GM23248 (cell line): ENCODE measurements around the gene MATN3. TPM values are rescaled to one million over a fixed set of nuclear protein-coding genes. Genes with fewer than 3 reads are reported as not detected.

Source experiments
- DNase-seq: peaks from one replicate; pipeline ENCODE4 v3.0.0-alpha.2; 2015
- H2AFZ ChIP-seq: fragments of 200-600 bp; sonication (generic); 2 replicates; pipeline ENCODE4 v1.6.1; 2016; ENCODE audit warnings: antibody characterized with exemption
- H3F3A ChIP-seq: fragments of 200-600 bp; sonication (generic); 2 replicates; pipeline ENCODE4 v1.6.1; 2016; ENCODE audit warnings: mild to moderate bottlenecking, antibody characterized with exemption, mixed run types; ENCODE audit not compliant: insufficient read depth
- H3K27ac ChIP-seq: fragments of 200-600 bp; sonication (generic); 2 replicates; pipeline ENCODE4 v1.5.1; 2016; ENCODE audit warnings: mild to moderate bottlenecking
- H3K27me3 ChIP-seq: fragments of 200-600 bp; sonication (generic); replicated peaks from 2 replicates; pipeline ENCODE4 v1.6.1; 2016; ENCODE audit warnings: mild to moderate bottlenecking; ENCODE audit not compliant: insufficient read depth
- H3K36me3 ChIP-seq: fragments of 200-600 bp; sonication (generic); 2 replicates; pipeline ENCODE4 v1.6.1; 2016; ENCODE audit warnings: low read depth, mild to moderate bottlenecking
- H3K4me1 ChIP-seq: fragments of 200-600 bp; sonication (generic); 2 replicates; pipeline ENCODE4 v1.6.1; 2016; ENCODE audit warnings: mild to moderate bottlenecking; ENCODE audit not compliant: insufficient read depth
- H3K4me2 ChIP-seq: fragments of 200-600 bp; sonication (generic); one replicate; pipeline ENCODE4 v1.6.1; 2016; ENCODE audit warnings: mild to moderate bottlenecking; ENCODE audit not compliant: unreplicated experiment
- H3K4me3 ChIP-seq: fragments of 200-600 bp; sonication (generic); 2 replicates; pipeline ENCODE4 v1.5.1; 2016; ENCODE audit warnings: mild to moderate bottlenecking
- H3K79me2 ChIP-seq: fragments of 200-600 bp; sonication (generic); 2 replicates; pipeline ENCODE4 v1.6.1; 2016; ENCODE audit warnings: mild to moderate bottlenecking; ENCODE audit not compliant: insufficient read depth
- H3K9ac ChIP-seq: fragments of 200-600 bp; sonication (generic); 2 replicates; pipeline ENCODE4 v1.6.1; 2016; ENCODE audit warnings: mild to moderate bottlenecking
- H3K9me2 ChIP-seq: fragments of 200-600 bp; sonication (generic); 2 replicates; pipeline ENCODE4 v1.6.1; 2016; ENCODE audit warnings: mixed run types, mild to moderate bottlenecking, moderate library complexity; ENCODE audit not compliant: insufficient read depth
- H3K9me3 ChIP-seq: fragments of 200-600 bp; sonication (generic); one replicate; pipeline ENCODE4 v1.6.1; 2017; ENCODE audit warnings: low read depth
- H4K20me1 ChIP-seq: fragments of 200-600 bp; sonication (generic); 2 replicates; pipeline ENCODE4 v1.6.0; 2016; ENCODE audit not compliant: insufficient read depth
- EZH2 ChIP-seq: fragments of 200-600 bp; sonication (generic); IDR thresholded peaks from 2 replicates; pipeline ENCODE4 v1.6.1; 2018; ENCODE audit warnings: antibody characterized with exemption, mild to moderate bottlenecking; ENCODE audit not compliant: insufficient read depth, poor library complexity, severe bottlenecking
- EZH2phosphoT487 ChIP-seq: fragments of 200-600 bp; sonication (generic); IDR thresholded peaks from 2 replicates; pipeline ENCODE4 v1.6.1; 2018; ENCODE audit warnings: antibody characterized with exemption, moderate library complexity, mild to moderate bottlenecking, low read depth; ENCODE audit not compliant: insufficient read depth
- WGBS, 2 experiments: methylation state at CpG; one replicate each; pipeline ENCODE4 v1.1.6; 2015 to 2017; ENCODE audit warnings: low lambda C conversion rate in 2 of 2, low coverage in 1 of 2; ENCODE audit errors: missing lambda C conversion rate in 2 of 2; 5-methylcytosine and 5-hydroxymethylcytosine counted together
- in situ Hi-C: fragments of 300-500 bp; cut with MboI; formaldehyde crosslinking; loops from 2 replicates; pipeline ENCODE4 v1.15.0; 2020
- polyA plus RNA-seq: library from polyadenylated mRNA; unstranded; fragments of >200 nt; fragmentation: Nextera tagmentation; extraction: Ambion mirVana; gene quantifications from 2 replicates; pipeline ENCODE4 v1.2.1, GENCODE V29; 2016
- total RNA-seq: library from RNA; depleted of rRNA; stranded (reverse); fragments of >200 nt; shearing (Covaris generic); gene quantifications from 2 replicates; pipeline ENCODE4 v1.2.3, GENCODE V29; 2014

Gene MATN3
- total and polyA plus RNA-seq, 2 experiments from 2014 or later, result 0.54 to 2.0 TPM

GRCh38 chr2:19991895-19992294 lies 20.6 kb downstream of the MATN3 start:
- peaks cover 14% of the 10 kb centered on the region for H3F3A ChIP-seq
- H3K9ac ChIP-seq, result no peak overlapping the region
- H3K4me3 ChIP-seq, result no peak overlapping the region
- H3K27me3 ChIP-seq, result no peaks in the 10 kb centered on the region
- WGBS, 2 experiments, result 49 to 69% methylated on average over 1 of the region's 1 CpG
- H4K20me1 ChIP-seq, result no peaks in the 10 kb centered on the region
- DNase-seq, result no peak
- no peaks in the 10 kb centered on the region for H3K9me3 ChIP-seq
- peaks cover 18% of the 10 kb centered on the region for H3K79me2 ChIP-seq
- H2AFZ ChIP-seq, result no peak overlapping the region
- no peak for TF ChIP-seq EZH2
- no peak for TF ChIP-seq EZH2phosphoT487
- H3K27ac ChIP-seq, result no peak overlapping the region
- no peaks in the 10 kb centered on the region for H3K36me3 ChIP-seq
- in situ Hi-C loops, result no loop called here
- H3K4me1 ChIP-seq, result peaks cover 7% of the 10 kb centered on the region
- H3K4me2 ChIP-seq, result no peak overlapping the region
- H3K9me2 ChIP-seq, result no peaks in the 10 kb centered on the region

DNA sequence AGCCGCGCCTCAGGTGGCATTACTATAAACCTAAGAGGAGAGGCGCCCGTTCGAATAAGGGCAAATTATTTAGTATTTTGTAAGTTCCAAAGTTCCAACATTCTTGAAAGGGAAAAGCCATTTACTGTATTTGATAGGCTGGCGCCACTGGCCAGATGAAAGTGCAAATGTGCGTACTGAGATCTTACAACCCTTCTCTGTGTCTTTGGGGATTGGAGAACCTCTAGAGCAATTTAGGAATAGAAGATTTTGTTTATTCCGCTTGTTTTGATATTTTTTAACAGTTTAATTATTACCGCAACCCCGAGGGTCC lies 22.1 kb downstream of the MATN3 start:
- H3K4me2 ChIP-seq, result peak overlapping the region; percentile 92
- H3K4me3 ChIP-seq, result peak overlapping the region; percentile 87
- no peaks in the 10 kb centered on the region for H4K20me1 ChIP-seq
- no peak for TF ChIP-seq EZH2
- no peak for TF ChIP-seq EZH2phosphoT487
- 18 to 19% methylated on average over 10 of the region's 10 CpGs for WGBS, 2 experiments
- H3K4me1 ChIP-seq, result peaks cover 7% of the 10 kb centered on the region
- H3K36me3 ChIP-seq, result no peaks in the 10 kb centered on the region
- H3K27me3 ChIP-seq, result no peaks in the 10 kb centered on the region
- peaks cover 14% of the 10 kb centered on the region for H3F3A ChIP-seq
- peak overlapping the region; percentile 83 for H3K9ac ChIP-seq
- H3K79me2 ChIP-seq, result peaks cover 27% of the 10 kb centered on the region
- in situ Hi-C loops, result no loop called here
- DNase-seq, result peak; percentile 7
- H3K9me3 ChIP-seq, result no peaks in the 10 kb centered on the region
- no peaks in the 10 kb centered on the region for H3K9me2 ChIP-seq
- H2AFZ ChIP-seq, result peak overlapping the region; percentile 99
- H3K27ac ChIP-seq, result no peak overlapping the region

DNA sequence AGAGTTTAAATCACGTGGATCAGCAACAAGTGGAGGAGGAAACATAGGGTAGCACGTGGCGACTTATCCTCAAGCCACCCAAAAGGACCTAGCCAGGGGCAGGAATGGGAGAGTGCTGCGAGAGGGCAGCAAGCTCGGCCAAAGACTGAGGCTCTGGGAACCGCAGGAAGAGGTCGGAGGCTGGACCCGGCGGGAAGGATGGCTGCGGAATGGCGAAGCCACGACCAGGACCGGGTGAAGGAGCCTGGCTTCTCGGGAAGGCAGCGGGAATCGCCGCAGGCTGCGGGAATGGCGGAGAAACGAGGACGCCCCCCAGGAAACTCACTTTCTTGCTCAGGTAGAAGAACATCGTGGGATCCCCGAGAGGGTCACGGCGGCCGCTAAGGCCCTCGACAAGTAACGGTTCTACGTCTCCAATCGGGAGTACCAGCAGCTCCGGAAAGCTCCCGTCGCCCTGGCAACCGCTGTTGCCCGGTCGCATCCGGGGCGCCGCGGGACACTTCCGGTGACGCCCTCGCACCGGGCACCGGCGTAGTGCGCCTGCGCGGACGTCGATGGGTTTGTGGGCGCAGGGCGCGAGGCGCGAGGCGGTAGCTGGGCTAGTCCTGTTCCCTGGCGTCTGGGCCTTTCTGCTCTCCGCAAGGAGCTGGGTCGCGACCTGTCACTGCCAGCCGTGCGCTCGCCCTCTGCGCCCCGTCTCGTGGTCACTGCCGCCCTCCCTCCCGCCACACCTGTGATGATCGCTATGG lies 22.6 kb downstream of the MATN3 start, which contains the start of gene WDR35:
Gene WDR35 (minus strand): TSS at position 439 of the 749 bp plus-strand sequence. CDS start 90 bp downstream, at position 349.
- Histone ChIP-seq H3F3A (peaks cover 14% of the 10 kb centered on the region), H3K27ac (peak within 1 kb of the TSS; percentile 79), H3K36me3 (no peaks in the 10 kb centered on the region), H4K20me1 (no peaks in the 10 kb centered on the region), H3K4me2 (peak within 1 kb of the TSS; percentile 92), H3K27me3 (no peaks in the 10 kb centered on the region), H3K9me3 (no peaks in the 10 kb centered on the region), H3K9ac (peak within 1 kb of the TSS; percentile 83), H3K79me2 (peaks cover 27% of the 10 kb centered on the region), H3K4me3 (peak within 1 kb of the TSS; percentile 87), H2AFZ (peak within 1 kb of the TSS; percentile 99), H3K9me2 (no peaks in the 10 kb centered on the region), H3K4me1 (peaks cover 7% of the 10 kb centered on the region)
- in situ Hi-C loops, result no loop called here
- 1% methylated on average over 60 to 67 of the region's 70 CpGs for WGBS, 2 experiments
- DNase-seq, result peak; percentile 97
- TF ChIP-seq EZH2, result no peak
- no peak for TF ChIP-seq EZH2phosphoT487

DNA sequence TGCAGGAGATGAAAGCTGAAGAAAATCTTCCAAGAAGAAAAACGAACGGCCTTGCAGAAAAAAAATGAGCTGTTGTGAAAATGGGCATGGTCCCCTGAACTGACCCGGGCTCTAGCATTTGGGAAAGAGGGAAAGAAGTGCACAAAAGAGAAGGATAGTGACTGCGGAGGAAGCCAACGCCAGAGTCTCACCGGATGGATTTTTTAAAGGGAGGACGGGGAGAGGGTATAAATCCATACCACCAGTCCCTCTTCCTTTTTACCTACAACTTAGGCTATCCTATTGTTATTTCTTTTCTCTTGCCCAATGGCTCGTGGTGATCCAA lies 23.2 kb downstream of the MATN3 start:
- Histone ChIP-seq H3K4me1 (peaks cover 7% of the 10 kb centered on the region), H3K79me2 (peaks cover 27% of the 10 kb centered on the region), H3K9ac (peak overlapping the region; percentile 83), H3K27me3 (no peaks in the 10 kb centered on the region), H3K9me2 (no peaks in the 10 kb centered on the region), H3K4me2 (peak overlapping the region; percentile 92), H3F3A (peaks cover 14% of the 10 kb centered on the region), H3K27ac (peak overlapping the region; percentile 79), H2AFZ (peak overlapping the region; percentile 99), H3K9me3 (no peaks in the 10 kb centered on the region), H3K4me3 (peak overlapping the region; percentile 87), H3K36me3 (no peaks in the 10 kb centered on the region), H4K20me1 (no peaks in the 10 kb centered on the region)
- WGBS, 2 experiments, result 2 to 3% methylated on average over 8 of the region's 8 CpGs
- DNase-seq, result no peak
- TF ChIP-seq EZH2phosphoT487 (no peak), EZH2 (no peak)
- in situ Hi-C loops, result no loop called here
